VCaP (cell line): Measurements from ENCODE around the gene ZCCHC14.

Experiments
- H3K27ac ChIP-seq: fragments of 450-650 bp; 2 replicates; pipeline ENCODE4 v1.5.1; 2017
- CTCF ChIP-seq: fragments of 450-650 bp; conservative IDR thresholded peaks from 2 replicates; pipeline ENCODE4 v1.5.1; 2017; ENCODE audit warnings: mild to moderate bottlenecking, moderate library complexity

Gene ZCCHC14

GRCh38 chr16:87453326-87453725 lies 39.5 kb downstream of the ZCCHC14 start:
- TF ChIP-seq CTCF = no peak
- H3K27ac ChIP-seq = no peak overlapping the region

GRCh38 chr16:87451563-87452210 lies 41.1 kb downstream of the ZCCHC14 start:
- no peak overlapping the region for H3K27ac ChIP-seq
- TF ChIP-seq CTCF = no peak

GRCh38 chr16:87448866-87449265 lies 44.0 kb downstream of the ZCCHC14 start:
- no peak overlapping the region for H3K27ac ChIP-seq
- no peak for TF ChIP-seq CTCF

GRCh38 chr16:87447323-87447722 lies 45.5 kb downstream of the ZCCHC14 start:
- TF ChIP-seq CTCF = no peak

GRCh38 chr16:87446479-87446878 lies 46.3 kb downstream of the ZCCHC14 start:
- no peak overlapping the region for H3K27ac ChIP-seq
- TF ChIP-seq CTCF = no peak

More at GRCh38 chr16:87447323-87447722, 45.5 kb downstream of the ZCCHC14 start:
- H3K27ac ChIP-seq = no peak overlapping the region

- no peak overlapping the region for H3K27ac ChIP-seq
- no peak for TF ChIP-seq CTCF
These were observed 47.3 kb downstream of the ZCCHC14 start for GRCh38 chr16:87445486-87445885.

- TF ChIP-seq CTCF = no peak
- no peak overlapping the region for H3K27ac ChIP-seq
These were observed 48.9 kb downstream of the ZCCHC14 start for GRCh38 chr16:87443964-87444363.
